Nephron (organoid): ENCODE measurements around the gene CCNC.

ENCODE experiments used
- H3K27ac Mint-ChIP-seq, 3 experiments: 2 replicates each; pipeline ENCODE4 v1.8.0; 2020; ENCODE audit warnings: mixed read lengths in 3 of 3, mild to moderate bottlenecking in 2 of 3, moderate library complexity in 1 of 3
- H3K27me3 Mint-ChIP-seq: 2 replicates; pipeline ENCODE4 v1.8.0; 2021; ENCODE audit warnings: low read depth, mild to moderate bottlenecking, moderate library complexity, mixed read lengths
- H3K36me3 Mint-ChIP-seq: 2 replicates; pipeline ENCODE4 v1.8.0; 2020; ENCODE audit warnings: low read depth, mixed read lengths
- H3K4me1 Mint-ChIP-seq: 2 replicates; pipeline ENCODE4 v1.8.0; 2020; ENCODE audit warnings: mixed read lengths
- H3K4me3 Mint-ChIP-seq, 3 experiments: 2 replicates each; pipeline ENCODE4 v1.8.0; 2020; ENCODE audit warnings: mild to moderate bottlenecking in 3 of 3, mixed read lengths in 3 of 3, moderate library complexity in 2 of 3
- H3K9me3 Mint-ChIP-seq: 2 replicates; pipeline ENCODE4 v1.8.0; 2020; ENCODE audit warnings: mixed read lengths
- TF ChIP-seq, protein P1 (sequence below), 3 experiments: fragments of 200-600 bp; sonication (generic); IDR thresholded peaks; one replicate each; pipeline ENCODE4 v1.5.0; 2021; ENCODE audit warnings: antibody characterized with exemption in 3 of 3; ENCODE audit not compliant: unreplicated experiment in 3 of 3

Gene CCNC

DNA sequence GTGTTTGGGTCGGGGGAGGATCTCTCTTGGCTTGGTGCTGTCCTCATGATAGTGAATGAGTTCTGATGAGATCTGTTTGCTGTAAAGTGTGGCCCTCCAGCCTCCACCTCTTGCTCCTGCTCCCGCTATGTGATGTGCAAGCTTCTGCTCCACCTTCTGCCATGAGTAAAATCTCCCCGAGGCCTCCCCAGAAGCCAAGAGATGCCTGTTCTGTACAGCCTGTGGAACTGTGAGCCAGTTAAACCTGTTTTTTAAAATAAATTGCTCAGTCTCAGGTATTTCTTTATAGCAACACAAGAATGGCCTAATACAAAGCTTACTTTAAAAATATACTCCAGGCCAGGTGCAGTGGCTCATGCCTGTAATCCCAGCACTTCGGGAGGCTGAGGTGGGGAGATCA, 11.3 kb upstream of the CCNC start:
- Mint-ChIP-seq H3K4me1 (no peaks in the 10 kb centered on the region), H3K27ac (no peak overlapping the region), H3K36me3 (no peaks in the 10 kb centered on the region), H3K4me3 (no peak overlapping the region), H3K9me3 (no peaks in the 10 kb centered on the region), H3K27me3 (peaks cover 80% of the 10 kb centered on the region)
- TF ChIP-seq, protein P1, sequence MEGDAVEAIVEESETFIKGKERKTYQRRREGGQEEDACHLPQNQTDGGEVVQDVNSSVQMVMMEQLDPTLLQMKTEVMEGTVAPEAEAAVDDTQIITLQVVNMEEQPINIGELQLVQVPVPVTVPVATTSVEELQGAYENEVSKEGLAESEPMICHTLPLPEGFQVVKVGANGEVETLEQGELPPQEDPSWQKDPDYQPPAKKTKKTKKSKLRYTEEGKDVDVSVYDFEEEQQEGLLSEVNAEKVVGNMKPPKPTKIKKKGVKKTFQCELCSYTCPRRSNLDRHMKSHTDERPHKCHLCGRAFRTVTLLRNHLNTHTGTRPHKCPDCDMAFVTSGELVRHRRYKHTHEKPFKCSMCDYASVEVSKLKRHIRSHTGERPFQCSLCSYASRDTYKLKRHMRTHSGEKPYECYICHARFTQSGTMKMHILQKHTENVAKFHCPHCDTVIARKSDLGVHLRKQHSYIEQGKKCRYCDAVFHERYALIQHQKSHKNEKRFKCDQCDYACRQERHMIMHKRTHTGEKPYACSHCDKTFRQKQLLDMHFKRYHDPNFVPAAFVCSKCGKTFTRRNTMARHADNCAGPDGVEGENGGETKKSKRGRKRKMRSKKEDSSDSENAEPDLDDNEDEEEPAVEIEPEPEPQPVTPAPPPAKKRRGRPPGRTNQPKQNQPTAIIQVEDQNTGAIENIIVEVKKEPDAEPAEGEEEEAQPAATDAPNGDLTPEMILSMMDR (IDR thresholded peaks at IDR 0.05; ENCODE audit: unreplicated experiment in 3 of 3) = no peak

DNA sequence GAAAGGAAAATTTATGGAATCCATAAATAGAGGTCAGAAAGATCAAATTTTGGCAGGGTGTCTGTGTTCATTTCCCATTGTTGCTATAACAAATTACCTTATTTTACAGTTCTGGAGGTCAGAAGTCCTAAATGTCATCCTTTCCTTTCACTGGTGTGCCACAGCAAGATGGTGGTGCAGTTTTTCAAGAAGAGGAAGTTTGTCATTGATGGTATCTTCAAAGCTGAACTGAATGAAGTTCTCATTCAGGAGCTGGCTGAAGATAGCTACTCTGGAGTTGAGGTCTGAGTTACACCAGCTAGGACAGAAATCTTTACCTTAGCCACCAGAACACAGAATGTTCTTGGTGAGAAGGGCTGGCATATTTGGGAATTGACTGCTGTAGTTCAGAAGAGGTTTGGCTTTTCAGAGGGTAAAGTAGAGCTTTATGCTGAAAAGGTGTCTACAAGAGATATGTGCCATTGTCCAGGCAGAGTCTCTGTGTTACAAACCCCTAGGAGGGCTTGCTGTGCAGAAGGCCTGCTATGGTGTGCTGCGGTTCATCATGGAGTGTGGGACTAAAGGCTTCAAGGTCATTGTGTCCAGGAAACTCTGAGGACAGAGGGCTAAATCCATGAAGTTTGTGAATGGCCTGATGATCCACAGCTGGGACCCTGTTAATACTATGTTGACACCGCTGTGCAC, 7.2 kb upstream of the CCNC start:
- Mint-ChIP-seq H3K36me3 (no peaks in the 10 kb centered on the region), H3K4me1 (no peaks in the 10 kb centered on the region), H3K9me3 (no peaks in the 10 kb centered on the region), H3K27ac (no peak overlapping the region), H3K27me3 (peaks cover 44% of the 10 kb centered on the region), H3K4me3 (no peak overlapping the region)
- TF ChIP-seq, protein P1 (IDR thresholded peaks at IDR 0.05; ENCODE audit: unreplicated experiment in 3 of 3) = no peak

DNA sequence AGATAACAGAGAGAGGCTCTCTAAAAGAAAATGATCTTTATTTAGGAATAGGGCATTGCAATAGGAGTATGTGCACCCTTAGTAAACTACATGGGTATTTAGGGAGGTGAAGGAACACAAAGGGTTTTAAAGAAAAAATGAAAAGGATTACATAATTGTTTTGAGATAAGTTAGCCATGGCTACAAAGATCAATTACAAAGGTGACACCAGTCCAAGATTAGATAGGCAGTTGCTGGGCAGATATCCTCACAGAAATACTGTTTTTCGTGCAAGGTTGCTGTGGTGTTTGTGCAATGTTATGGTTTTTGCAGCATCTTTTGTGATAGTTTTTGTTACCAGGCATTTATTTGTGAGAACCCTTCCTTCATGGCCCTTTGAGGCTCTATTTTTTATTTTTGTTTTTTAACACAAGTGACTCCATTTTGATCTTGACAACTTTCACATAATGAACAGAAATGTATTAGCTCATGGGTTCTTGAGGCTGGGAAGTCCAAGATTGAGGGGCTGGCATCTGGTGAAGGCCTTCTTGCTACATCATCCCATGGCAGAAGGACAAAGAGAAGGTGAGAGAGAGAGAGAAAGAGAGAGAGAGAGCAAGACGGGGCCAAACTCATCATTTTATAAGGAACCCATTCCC, 5.6 kb upstream of the CCNC start:
- Mint-ChIP-seq H3K27me3 (peaks cover 28% of the 10 kb centered on the region), H3K36me3 (no peaks in the 10 kb centered on the region), H3K9me3 (no peaks in the 10 kb centered on the region), H3K27ac (no peak overlapping the region), H3K4me1 (no peaks in the 10 kb centered on the region), H3K4me3 (no peak overlapping the region)
- TF ChIP-seq, protein P1 (IDR thresholded peaks at IDR 0.05; ENCODE audit: unreplicated experiment in 3 of 3) = no peak

DNA sequence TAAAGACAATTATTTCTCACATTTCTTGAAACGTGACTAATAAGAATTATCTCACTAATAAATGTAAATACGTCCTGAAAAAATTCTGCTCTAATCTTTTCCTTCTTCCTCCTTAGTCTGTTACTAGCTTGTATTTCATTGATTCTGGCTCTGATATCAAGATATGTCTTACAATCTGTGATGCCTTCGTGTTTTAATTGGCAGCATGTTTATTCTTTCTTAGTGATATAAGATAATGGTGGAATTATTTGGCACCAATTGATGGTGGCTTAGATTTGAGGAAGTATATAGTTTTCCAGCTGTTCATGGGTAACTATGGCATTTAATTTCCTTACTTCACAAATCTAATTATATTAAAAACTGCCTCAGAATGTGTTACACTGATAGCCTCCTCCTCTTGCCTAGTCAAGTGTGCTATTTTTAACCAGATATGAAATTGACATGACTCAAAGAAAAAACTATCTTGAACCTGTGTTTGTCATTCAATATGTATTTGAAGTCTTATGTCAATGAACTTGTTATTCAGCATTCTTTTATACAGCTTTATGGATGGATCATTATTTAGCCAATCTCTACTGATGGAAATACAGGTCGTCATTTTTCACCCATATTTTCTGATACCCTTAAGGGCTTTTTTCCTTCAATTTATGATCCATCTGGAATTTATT, 5.3 kb downstream of the CCNC start:
- H3K4me1 Mint-ChIP-seq = peaks cover 24% of the 10 kb centered on the region
- H3K36me3 Mint-ChIP-seq = peaks cover 27% of the 10 kb centered on the region
- no peak overlapping the region for H3K27ac Mint-ChIP-seq
- no peaks in the 10 kb centered on the region for H3K27me3 Mint-ChIP-seq
- TF ChIP-seq, protein P1 (IDR thresholded peaks at IDR 0.05; ENCODE audit: unreplicated experiment in 3 of 3) = no peak
- no peak overlapping the region for H3K4me3 Mint-ChIP-seq
- H3K9me3 Mint-ChIP-seq = no peaks in the 10 kb centered on the region

DNA sequence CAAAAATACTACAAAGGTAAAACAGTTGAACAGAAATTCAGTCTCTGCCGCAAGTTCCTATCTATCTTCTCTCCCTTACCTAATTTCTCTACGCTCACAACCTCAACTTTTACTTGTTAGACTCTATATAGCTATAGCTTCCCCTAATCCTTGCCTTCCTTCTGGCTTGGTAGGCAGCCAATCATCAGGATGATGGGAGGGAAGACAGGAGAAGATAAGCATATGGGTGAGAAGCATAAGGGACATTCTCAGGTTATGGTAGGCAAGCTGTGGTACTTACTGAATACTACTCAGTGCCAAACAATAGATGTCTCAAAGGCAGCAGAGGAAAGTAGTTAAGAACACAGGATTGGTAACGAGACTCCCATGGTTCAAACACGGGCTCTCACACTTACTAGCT, 7.8 kb downstream of the CCNC start:
- peaks cover 50% of the 10 kb centered on the region for H3K36me3 Mint-ChIP-seq
- H3K27me3 Mint-ChIP-seq = no peaks in the 10 kb centered on the region
- peaks cover 3% of the 10 kb centered on the region for H3K9me3 Mint-ChIP-seq
- TF ChIP-seq, protein P1 (IDR thresholded peaks at IDR 0.05; ENCODE audit: unreplicated experiment in 3 of 3) = no peak
- H3K27ac Mint-ChIP-seq = no peak overlapping the region
- H3K4me1 Mint-ChIP-seq = peaks cover 7% of the 10 kb centered on the region
- H3K4me3 Mint-ChIP-seq = no peak overlapping the region
